Measurements from ENCODE around the gene INTS1. TPM values are rescaled to one million over a fixed set of nuclear protein-coding genes. Genes with fewer than 3 reads are reported as not detected.

The INTS1 gene
- total and polyA plus RNA-seq, 3 donors from 2014 or later, result 142 to 185 (median 142) TPM

DNA sequence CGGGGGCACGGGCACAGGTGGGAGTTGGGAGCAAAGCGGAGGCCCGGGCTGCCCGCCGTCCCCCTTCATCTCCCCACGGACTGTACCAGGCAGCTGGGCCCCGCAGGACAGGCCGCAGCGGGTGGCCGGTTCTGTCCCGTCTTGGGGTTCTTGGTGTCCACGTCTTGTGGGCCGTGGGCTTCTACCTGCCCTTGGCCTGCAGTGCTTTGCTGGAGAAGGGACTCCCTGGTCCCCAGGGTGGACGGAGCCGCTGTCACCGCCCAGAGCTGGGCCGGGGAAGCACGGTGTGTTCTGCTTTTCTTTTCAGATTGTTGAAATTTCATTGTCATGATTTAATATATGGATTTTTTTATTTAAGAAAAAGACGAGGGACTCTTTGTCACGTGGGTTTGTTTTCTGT, 38.1 kb upstream of the INTS1 start:
- TF ChIP-seq POLR2A (IDR thresholded peaks at IDR 0.05), result no peak
- TF ChIP-seq, protein P1, sequence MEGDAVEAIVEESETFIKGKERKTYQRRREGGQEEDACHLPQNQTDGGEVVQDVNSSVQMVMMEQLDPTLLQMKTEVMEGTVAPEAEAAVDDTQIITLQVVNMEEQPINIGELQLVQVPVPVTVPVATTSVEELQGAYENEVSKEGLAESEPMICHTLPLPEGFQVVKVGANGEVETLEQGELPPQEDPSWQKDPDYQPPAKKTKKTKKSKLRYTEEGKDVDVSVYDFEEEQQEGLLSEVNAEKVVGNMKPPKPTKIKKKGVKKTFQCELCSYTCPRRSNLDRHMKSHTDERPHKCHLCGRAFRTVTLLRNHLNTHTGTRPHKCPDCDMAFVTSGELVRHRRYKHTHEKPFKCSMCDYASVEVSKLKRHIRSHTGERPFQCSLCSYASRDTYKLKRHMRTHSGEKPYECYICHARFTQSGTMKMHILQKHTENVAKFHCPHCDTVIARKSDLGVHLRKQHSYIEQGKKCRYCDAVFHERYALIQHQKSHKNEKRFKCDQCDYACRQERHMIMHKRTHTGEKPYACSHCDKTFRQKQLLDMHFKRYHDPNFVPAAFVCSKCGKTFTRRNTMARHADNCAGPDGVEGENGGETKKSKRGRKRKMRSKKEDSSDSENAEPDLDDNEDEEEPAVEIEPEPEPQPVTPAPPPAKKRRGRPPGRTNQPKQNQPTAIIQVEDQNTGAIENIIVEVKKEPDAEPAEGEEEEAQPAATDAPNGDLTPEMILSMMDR (IDR thresholded peaks at IDR 0.05), result no peak
- no peak overlapping the region for H3K27ac ChIP-seq
- H3K4me1 ChIP-seq, result peaks cover 29% of the 10 kb centered on the region
- H3K27me3 ChIP-seq, result no peaks in the 10 kb centered on the region
- no peak for DNase-seq
- intact Hi-C loops (cut with DNase I; ENCODE audit: low total_unique reads), result no loop called here
- no peaks in the 10 kb centered on the region for H3K9me3 ChIP-seq
- no peak overlapping the region for H3K4me3 ChIP-seq
- 83 to 86% methylated on average over 17 to 21 of the region's 21 CpGs for WGBS, 2 donors
- H3K36me3 ChIP-seq (ENCODE audit: low read depth, missing control alignments), result no peaks in the 10 kb centered on the region

DNA sequence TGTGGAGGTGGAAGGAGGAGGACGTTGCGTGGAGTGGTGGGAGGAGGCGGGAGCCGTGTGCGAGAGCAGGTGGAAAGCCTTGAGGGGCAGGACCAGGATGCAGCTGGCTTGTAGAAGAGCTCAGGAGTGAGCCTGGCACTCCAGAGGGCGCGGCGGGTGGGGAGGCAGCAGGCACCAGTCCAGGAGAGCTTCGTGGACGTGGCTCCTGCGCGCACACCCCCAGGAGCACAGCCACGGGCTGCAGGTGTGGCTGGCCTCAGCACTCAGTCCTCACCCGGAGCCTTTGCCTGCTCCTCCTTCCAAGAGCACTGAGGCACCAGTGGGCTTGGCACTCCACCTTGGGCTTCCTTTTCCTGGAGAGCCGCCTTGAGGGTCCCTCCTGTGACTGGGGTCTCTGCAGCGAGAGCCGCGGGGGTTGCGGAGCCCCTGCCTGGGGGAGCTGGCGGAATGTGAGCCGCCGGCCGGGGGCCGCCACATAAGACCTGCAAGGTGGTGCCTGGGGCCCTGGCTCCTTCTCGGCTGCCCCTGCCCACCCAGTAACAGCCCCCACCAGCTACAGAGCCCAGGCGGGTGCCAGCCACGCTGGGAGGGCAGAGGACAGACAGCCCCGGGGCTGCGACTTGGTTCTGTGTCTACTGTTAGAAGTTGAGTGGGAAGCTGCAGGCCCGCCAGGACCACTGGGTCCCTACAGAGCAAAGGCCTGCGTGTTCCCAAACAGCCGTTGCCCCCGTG, 37.4 kb upstream of the INTS1 start:
- Histone ChIP-seq H3K4me1 (peaks cover 36% of the 10 kb centered on the region), H3K9me3 (no peaks in the 10 kb centered on the region), H3K36me3 (ENCODE audit: low read depth, missing control alignments) (no peaks in the 10 kb centered on the region), H3K4me3 (no peak overlapping the region), H3K27me3 (no peaks in the 10 kb centered on the region), H3K27ac (no peak overlapping the region)
- no peak for TF ChIP-seq POLR2A (IDR thresholded peaks at IDR 0.05)
- TF ChIP-seq, protein P1 (IDR thresholded peaks at IDR 0.05), result no peak
- intact Hi-C loops (cut with DNase I; ENCODE audit: low total_unique reads), result no loop called here
- WGBS, 2 donors, result 85 to 92% methylated on average over 16 to 32 of the region's 33 CpGs
- DNase-seq, result no peak

DNA sequence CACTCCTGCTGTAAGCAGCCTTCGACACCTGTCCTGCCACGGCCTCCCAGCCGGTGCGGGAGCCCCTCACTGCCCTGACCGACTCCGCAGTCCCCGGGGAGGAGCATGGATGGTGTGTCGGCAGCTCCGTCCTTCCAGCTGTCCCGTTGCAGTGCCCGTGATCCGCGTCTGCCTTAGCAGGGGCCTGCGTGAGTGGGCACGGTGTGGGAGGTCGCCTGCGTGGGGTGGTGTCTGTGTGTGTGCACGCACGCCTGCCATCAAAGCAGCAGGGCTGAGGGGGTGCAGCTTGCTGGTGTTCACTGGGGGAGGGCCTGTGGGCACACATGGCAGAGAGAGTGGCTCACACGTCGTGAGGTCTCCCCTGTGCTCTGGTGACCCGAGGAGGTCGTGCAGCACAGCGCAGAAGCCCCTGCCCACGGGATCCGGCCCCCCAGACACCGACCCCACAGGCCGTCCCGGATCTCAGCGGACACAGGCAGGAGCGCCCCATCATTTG, 36.6 kb upstream of the INTS1 start:
- no peak overlapping the region for H3K27ac ChIP-seq
- H3K4me3 ChIP-seq, result no peak overlapping the region
- intact Hi-C loops (cut with DNase I; ENCODE audit: low total_unique reads), result no loop called here
- DNase-seq, result no peak
- no peaks in the 10 kb centered on the region for H3K36me3 ChIP-seq (ENCODE audit: low read depth, missing control alignments)
- WGBS, 2 donors, result 93 to 100% methylated on average over 2 to 31 of the region's 31 CpGs
- H3K4me1 ChIP-seq, result peaks cover 38% of the 10 kb centered on the region
- H3K9me3 ChIP-seq, result no peaks in the 10 kb centered on the region
- H3K27me3 ChIP-seq, result no peaks in the 10 kb centered on the region
- no peak for TF ChIP-seq POLR2A (IDR thresholded peaks at IDR 0.05)
- TF ChIP-seq, protein P1 (IDR thresholded peaks at IDR 0.05), result no peak

DNA sequence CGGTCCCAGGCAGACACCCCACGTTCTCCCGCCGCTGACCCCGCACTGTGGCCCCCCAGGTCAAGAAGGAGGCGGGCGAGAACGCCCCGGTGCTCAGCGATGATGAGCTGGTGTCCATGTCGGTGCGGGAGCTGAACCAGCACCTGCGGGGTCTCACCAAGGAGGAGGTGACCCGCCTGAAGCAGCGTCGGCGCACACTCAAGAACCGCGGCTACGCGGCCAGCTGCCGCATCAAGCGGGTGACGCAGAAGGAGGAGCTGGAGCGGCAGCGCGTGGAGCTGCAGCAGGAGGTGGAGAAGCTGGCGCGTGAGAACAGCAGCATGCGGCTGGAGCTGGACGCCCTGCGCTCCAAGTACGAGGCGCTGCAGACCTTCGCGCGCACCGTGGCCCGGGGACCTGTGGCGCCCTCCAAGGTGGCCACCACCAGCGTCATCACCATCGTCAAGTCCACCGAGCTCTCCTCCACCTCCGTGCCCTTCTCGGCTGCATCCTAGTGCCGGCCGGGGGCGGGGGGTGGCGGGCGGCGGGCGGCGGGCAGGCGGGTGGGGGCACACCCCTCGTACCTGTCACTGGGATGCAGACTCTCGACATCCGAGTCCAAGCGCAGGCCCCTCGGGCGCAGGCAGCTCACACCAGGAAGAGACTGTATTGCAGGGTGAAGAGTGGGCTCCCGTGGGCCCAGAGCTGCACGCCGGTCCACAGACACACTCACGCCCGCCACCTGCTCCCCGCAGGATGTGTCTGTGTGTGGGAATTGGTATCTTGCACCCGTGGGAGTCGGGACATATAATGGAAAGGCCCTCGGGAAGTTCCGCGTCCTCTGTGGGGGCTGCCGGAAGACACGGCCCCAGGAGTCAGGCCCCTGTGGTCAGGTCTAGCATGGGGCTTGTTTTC, 35.9 kb upstream of the INTS1 start:
- Histone ChIP-seq H3K9me3 (no peaks in the 10 kb centered on the region), H3K27me3 (no peaks in the 10 kb centered on the region), H3K27ac (no peak overlapping the region), H3K4me1 (peaks cover 31% of the 10 kb centered on the region), H3K36me3 (ENCODE audit: low read depth, missing control alignments) (no peaks in the 10 kb centered on the region), H3K4me3 (no peak overlapping the region)
- intact Hi-C loops (cut with DNase I; ENCODE audit: low total_unique reads), result no loop called here
- DNase-seq, result no peak
- WGBS, 2 donors, result 96% methylated on average over 42 to 73 of the region's 73 CpGs
- TF ChIP-seq POLR2A (IDR thresholded peaks at IDR 0.05), result no peak
- TF ChIP-seq, protein P1 (IDR thresholded peaks at IDR 0.05), result no peak

Data from testis (tissue), 3 donors.